ENCODE results near the gene DNAJC27.

GRCh38 chr2:24914713-24915112, 57.0 kb downstream of the DNAJC27 start:
- TF ChIP-seq, protein P1, sequence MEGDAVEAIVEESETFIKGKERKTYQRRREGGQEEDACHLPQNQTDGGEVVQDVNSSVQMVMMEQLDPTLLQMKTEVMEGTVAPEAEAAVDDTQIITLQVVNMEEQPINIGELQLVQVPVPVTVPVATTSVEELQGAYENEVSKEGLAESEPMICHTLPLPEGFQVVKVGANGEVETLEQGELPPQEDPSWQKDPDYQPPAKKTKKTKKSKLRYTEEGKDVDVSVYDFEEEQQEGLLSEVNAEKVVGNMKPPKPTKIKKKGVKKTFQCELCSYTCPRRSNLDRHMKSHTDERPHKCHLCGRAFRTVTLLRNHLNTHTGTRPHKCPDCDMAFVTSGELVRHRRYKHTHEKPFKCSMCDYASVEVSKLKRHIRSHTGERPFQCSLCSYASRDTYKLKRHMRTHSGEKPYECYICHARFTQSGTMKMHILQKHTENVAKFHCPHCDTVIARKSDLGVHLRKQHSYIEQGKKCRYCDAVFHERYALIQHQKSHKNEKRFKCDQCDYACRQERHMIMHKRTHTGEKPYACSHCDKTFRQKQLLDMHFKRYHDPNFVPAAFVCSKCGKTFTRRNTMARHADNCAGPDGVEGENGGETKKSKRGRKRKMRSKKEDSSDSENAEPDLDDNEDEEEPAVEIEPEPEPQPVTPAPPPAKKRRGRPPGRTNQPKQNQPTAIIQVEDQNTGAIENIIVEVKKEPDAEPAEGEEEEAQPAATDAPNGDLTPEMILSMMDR (IDR thresholded peaks at IDR 0.05), result no peak
- TF ChIP-seq POLR2A (IDR thresholded peaks at IDR 0.05), result no peak

Measured in body of pancreas (tissue), 4 donors.